GM12891 (cell line): ENCODE data around the gene FOXK1.

Experiments used
- PAX5 ChIP-seq: IDR thresholded peaks from 2 replicates; pipeline ENCODE4 v1.6.1; 2011; ENCODE audit warnings: low read length, moderate library complexity, mild to moderate bottlenecking; ENCODE audit not compliant: insufficient read depth, severe bottlenecking
- POLR2A ChIP-seq: IDR thresholded peaks from 2 replicates; pipeline ENCODE4 v1.6.1; 2011; ENCODE audit warnings: low read depth, low read length, control low read depth
- POLR2AphosphoS5 ChIP-seq: IDR thresholded peaks from 2 replicates; pipeline ENCODE4 v1.6.1; 2011; ENCODE audit warnings: low read depth, low read length, control low read depth
- POU2F2 ChIP-seq: IDR thresholded peaks from 2 replicates; pipeline ENCODE4 v1.6.1; 2011; ENCODE audit warnings: low read depth, mild to moderate bottlenecking, control low read depth, low read length, moderate library complexity
- SPI1 ChIP-seq: IDR thresholded peaks from 2 replicates; pipeline ENCODE4 v1.6.1; 2011; ENCODE audit warnings: low read depth, low read length, control low read depth
- TAF1 ChIP-seq: IDR thresholded peaks from 2 replicates; pipeline ENCODE4 v1.6.1; 2011; ENCODE audit warnings: low read depth, low read length, control low read depth

GRCh38 chr7:4682621-4683042 is 537 bp downstream of the FOXK1 start:
- TF ChIP-seq POLR2AphosphoS5: no peak
- TF ChIP-seq TAF1: no peak
- TF ChIP-seq POLR2A: no peak
- TF ChIP-seq PAX5: no peak
- TF ChIP-seq SPI1: no peak
- no peak for TF ChIP-seq POU2F2
